Hepatocyte (in vitro differentiated cells): ENCODE results near the gene GLP1R.

ENCODE experiments used
- EZH2 ChIP-seq: fragments of 200-600 bp; sonication (generic); IDR thresholded peaks from 2 replicates; pipeline ENCODE4 v1.6.1; 2016; ENCODE audit warnings: antibody characterized with exemption, mild to moderate bottlenecking, borderline replicate concordance
- EZH2phosphoT487 ChIP-seq: fragments of 200-600 bp; sonication (generic); IDR thresholded peaks from one replicate; pipeline ENCODE4 v1.6.1; 2018; ENCODE audit warnings: antibody characterized with exemption, mild to moderate bottlenecking, low read depth, moderate library complexity; ENCODE audit not compliant: unreplicated experiment, severe bottlenecking
- TF ChIP-seq, protein P1 (sequence below): fragments of 200-600 bp; sonication (generic); IDR thresholded peaks from 2 replicates; pipeline ENCODE4 v1.5.1; 2016; ENCODE audit warnings: antibody characterized with exemption, mild to moderate bottlenecking; ENCODE audit not compliant: poor library complexity

DNA sequence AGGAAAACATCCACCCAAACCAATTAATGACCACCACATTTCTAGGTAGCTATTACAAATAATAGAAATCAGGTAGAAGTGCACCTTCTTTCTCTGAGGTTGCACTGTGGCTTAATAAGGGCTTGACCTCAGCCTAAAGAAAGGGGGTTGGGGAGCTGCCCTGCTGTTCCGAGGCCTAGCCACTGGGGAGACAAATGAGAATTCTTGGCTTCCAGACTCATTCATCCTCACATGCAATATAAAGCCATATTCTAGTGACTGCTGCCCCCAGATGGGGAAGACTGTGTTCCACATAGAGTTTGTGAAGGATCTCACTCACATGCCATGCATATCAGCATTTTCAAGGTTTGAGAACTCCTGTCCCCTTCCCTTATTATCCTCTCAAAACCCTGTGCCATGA lies 43.5 kb downstream of the GLP1R start:
- TF ChIP-seq, protein P1, sequence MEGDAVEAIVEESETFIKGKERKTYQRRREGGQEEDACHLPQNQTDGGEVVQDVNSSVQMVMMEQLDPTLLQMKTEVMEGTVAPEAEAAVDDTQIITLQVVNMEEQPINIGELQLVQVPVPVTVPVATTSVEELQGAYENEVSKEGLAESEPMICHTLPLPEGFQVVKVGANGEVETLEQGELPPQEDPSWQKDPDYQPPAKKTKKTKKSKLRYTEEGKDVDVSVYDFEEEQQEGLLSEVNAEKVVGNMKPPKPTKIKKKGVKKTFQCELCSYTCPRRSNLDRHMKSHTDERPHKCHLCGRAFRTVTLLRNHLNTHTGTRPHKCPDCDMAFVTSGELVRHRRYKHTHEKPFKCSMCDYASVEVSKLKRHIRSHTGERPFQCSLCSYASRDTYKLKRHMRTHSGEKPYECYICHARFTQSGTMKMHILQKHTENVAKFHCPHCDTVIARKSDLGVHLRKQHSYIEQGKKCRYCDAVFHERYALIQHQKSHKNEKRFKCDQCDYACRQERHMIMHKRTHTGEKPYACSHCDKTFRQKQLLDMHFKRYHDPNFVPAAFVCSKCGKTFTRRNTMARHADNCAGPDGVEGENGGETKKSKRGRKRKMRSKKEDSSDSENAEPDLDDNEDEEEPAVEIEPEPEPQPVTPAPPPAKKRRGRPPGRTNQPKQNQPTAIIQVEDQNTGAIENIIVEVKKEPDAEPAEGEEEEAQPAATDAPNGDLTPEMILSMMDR: no peak
- no peak for TF ChIP-seq EZH2phosphoT487
- no peak for TF ChIP-seq EZH2
